HG02678 (cell line): ENCODE data around the gene ACSL3.
"Not testable (repeated sequence)": the region's sequence is repeated elsewhere in the genome, so short reads cannot be mapped to it uniquely, and the experiment has no call there.

Experiments used
- ATAC-seq: cut with Tn5 transposase; IDR thresholded peaks from one replicate; pipeline ENCODE4 v1.9.1; 2021; ENCODE audit warnings: mild to moderate bottlenecking, moderate library complexity; ENCODE audit not compliant: unreplicated experiment

ACSL3 gene

GRCh38 chr2:222860740-222861410, at the start of gene ACSL3:
TSS of gene ACSL3 (plus strand) at chr2:222861036. CDS start at chr2:222908773, 47,737 bp downstream.
- peak; percentile 98 for ATAC-seq

- no peak for ATAC-seq
Measured at GRCh38 chr2:222811828-222812227, 49.0 kb upstream of the ACSL3 start.

GRCh38 chr2:222813177-222813843, 47.5 kb upstream of the ACSL3 start:
- ATAC-seq = peak; percentile 97

- ATAC-seq = no peak
Measured at GRCh38 chr2:222819722-222820333, 41.0 kb upstream of the ACSL3 start.

- no peak for ATAC-seq
Measured at GRCh38 chr2:222823183-222823930, 37.5 kb upstream of the ACSL3 start.

- ATAC-seq = no peak
Measured at GRCh38 chr2:222825031-222825430, 35.8 kb upstream of the ACSL3 start.

GRCh38 chr2:222827417-222827816, 33.4 kb upstream of the ACSL3 start:
- ATAC-seq = no peak

- no peak for ATAC-seq
Measured at GRCh38 chr2:222828572-222828971, 32.3 kb upstream of the ACSL3 start.

GRCh38 chr2:222830164-222830563, 30.7 kb upstream of the ACSL3 start:
- ATAC-seq = no peak

GRCh38 chr2:222833410-222833809, 27.4 kb upstream of the ACSL3 start:
- no peak for ATAC-seq

- no peak for ATAC-seq
Measured at GRCh38 chr2:222835143-222835822, 25.6 kb upstream of the ACSL3 start.

- no peak for ATAC-seq
Measured at GRCh38 chr2:222835823-222836151, 25.0 kb upstream of the ACSL3 start.

GRCh38 chr2:222837643-222838056, 23.2 kb upstream of the ACSL3 start:
- no peak for ATAC-seq

GRCh38 chr2:222840060-222840802, 20.6 kb upstream of the ACSL3 start:
- ATAC-seq = no peak

GRCh38 chr2:222842491-222843174, 18.2 kb upstream of the ACSL3 start:
- ATAC-seq = no peak

- ATAC-seq = no peak
Measured at GRCh38 chr2:222844323-222844722, 16.5 kb upstream of the ACSL3 start.

GRCh38 chr2:222845314-222845713, 15.5 kb upstream of the ACSL3 start:
- ATAC-seq = not testable (repeated sequence)

- no peak for ATAC-seq
Measured at GRCh38 chr2:222846003-222846402, 14.8 kb upstream of the ACSL3 start.

GRCh38 chr2:222848031-222848430, 12.8 kb upstream of the ACSL3 start:
- not testable (repeated sequence) for ATAC-seq

GRCh38 chr2:222848862-222849261, 12.0 kb upstream of the ACSL3 start:
- no peak for ATAC-seq
